ENCODE data around the gene AQP12B.

GRCh38 chr2:240712121-240712520, 29.4 kb upstream of the AQP12B start:
- TF ChIP-seq POLR2AphosphoS5 (IDR thresholded peaks at IDR 0.05; ENCODE audit: borderline replicate concordance, low read depth, low read length): no peak
- TF ChIP-seq EZH2 (IDR thresholded peaks at IDR 0.05): no peak
